Activated T-cell treated with anti-CD3 and anti-CD28 coated beads, Interleukin-2, amount 50 U/mL, for 24 hours (primary cell): ENCODE measurements around the gene ARID3C.

Experiments
- DNase-seq: peaks from one replicate; pipeline ENCODE4 v3.0.0-alpha.2; 2020
- H3K27ac Mint-ChIP-seq: 2 replicates; pipeline ENCODE4 v1.8.0; 2020; ENCODE audit warnings: mild to moderate bottlenecking, mixed read lengths
- H3K27me3 Mint-ChIP-seq: 2 replicates; pipeline ENCODE4 v1.8.0; 2020; ENCODE audit warnings: mixed read lengths
- H3K36me3 Mint-ChIP-seq: 2 replicates; pipeline ENCODE4 v1.8.0; 2020; ENCODE audit warnings: low read depth, mixed read lengths
- H3K4me1 Mint-ChIP-seq: 2 replicates; pipeline ENCODE4 v1.8.0; 2020; ENCODE audit warnings: low read depth, mixed read lengths
- H3K4me3 Mint-ChIP-seq: 2 replicates; pipeline ENCODE4 v1.8.0; 2020; ENCODE audit warnings: mild to moderate bottlenecking, moderate library complexity, mixed read lengths
- H3K9me3 Mint-ChIP-seq: 2 replicates; pipeline ENCODE4 v1.8.0; 2020; ENCODE audit warnings: mixed read lengths

Gene ARID3C

GRCh38 chr9:34585946-34586669 is 42.8 kb downstream of the ARID3C start:
- no peak for DNase-seq
- peaks cover 18% of the 10 kb centered on the region for H3K4me1 Mint-ChIP-seq
- no peaks in the 10 kb centered on the region for H3K36me3 Mint-ChIP-seq
- H3K27me3 Mint-ChIP-seq: peaks cover 86% of the 10 kb centered on the region
- H3K9me3 Mint-ChIP-seq: no peaks in the 10 kb centered on the region
- no peak overlapping the region for H3K4me3 Mint-ChIP-seq
- no peak overlapping the region for H3K27ac Mint-ChIP-seq

GRCh38 chr9:34584970-34585369 is 43.9 kb downstream of the ARID3C start:
- Mint-ChIP-seq H3K27me3 (peaks cover 86% of the 10 kb centered on the region), H3K9me3 (no peaks in the 10 kb centered on the region), H3K27ac (no peak overlapping the region), H3K36me3 (no peaks in the 10 kb centered on the region), H3K4me3 (no peak overlapping the region), H3K4me1 (peaks cover 6% of the 10 kb centered on the region)
- DNase-seq: no peak

- no peak overlapping the region for H3K4me3 Mint-ChIP-seq
- H3K27me3 Mint-ChIP-seq: peaks cover 90% of the 10 kb centered on the region
- no peaks in the 10 kb centered on the region for H3K9me3 Mint-ChIP-seq
- H3K36me3 Mint-ChIP-seq: no peaks in the 10 kb centered on the region
- no peak for DNase-seq
- peaks cover 2% of the 10 kb centered on the region for H3K4me1 Mint-ChIP-seq
- no peak overlapping the region for H3K27ac Mint-ChIP-seq
Observed at GRCh38 chr9:34582787-34583186, 46.1 kb downstream of the ARID3C start.

GRCh38 chr9:34581318-34581717 is 47.5 kb downstream of the ARID3C start:
- Mint-ChIP-seq H3K9me3 (no peaks in the 10 kb centered on the region), H3K27me3 (peaks cover 89% of the 10 kb centered on the region), H3K36me3 (no peaks in the 10 kb centered on the region), H3K4me3 (no peak overlapping the region), H3K4me1 (peaks cover 8% of the 10 kb centered on the region), H3K27ac (no peak overlapping the region)
- DNase-seq: no peak

GRCh38 chr9:34580358-34580757 is 48.5 kb downstream of the ARID3C start:
- no peaks in the 10 kb centered on the region for H3K36me3 Mint-ChIP-seq
- no peaks in the 10 kb centered on the region for H3K9me3 Mint-ChIP-seq
- H3K4me1 Mint-ChIP-seq: peaks cover 8% of the 10 kb centered on the region
- no peak for DNase-seq
- no peak overlapping the region for H3K4me3 Mint-ChIP-seq
- peaks cover 87% of the 10 kb centered on the region for H3K27me3 Mint-ChIP-seq
- H3K27ac Mint-ChIP-seq: no peak overlapping the region

GRCh38 chr9:34579808-34580163 is 49.1 kb downstream of the ARID3C start:
- no peak overlapping the region for H3K4me3 Mint-ChIP-seq
- H3K36me3 Mint-ChIP-seq: no peaks in the 10 kb centered on the region
- DNase-seq: no peak
- H3K27ac Mint-ChIP-seq: no peak overlapping the region
- H3K27me3 Mint-ChIP-seq: peaks cover 87% of the 10 kb centered on the region
- H3K9me3 Mint-ChIP-seq: no peaks in the 10 kb centered on the region
- peaks cover 8% of the 10 kb centered on the region for H3K4me1 Mint-ChIP-seq

GRCh38 chr9:34579104-34579807 is 49.6 kb downstream of the ARID3C start:
- DNase-seq: no peak
- Mint-ChIP-seq H3K9me3 (no peaks in the 10 kb centered on the region), H3K36me3 (no peaks in the 10 kb centered on the region), H3K4me3 (no peak overlapping the region), H3K27me3 (peaks cover 85% of the 10 kb centered on the region), H3K27ac (no peak overlapping the region), H3K4me1 (peaks cover 8% of the 10 kb centered on the region)

- no peaks in the 10 kb centered on the region for H3K9me3 Mint-ChIP-seq
Observed at GRCh38 chr9:34578241-34579103, 50.4 kb downstream of the ARID3C start.

GRCh38 chr9:34577400-34578240 is 51.2 kb downstream of the ARID3C start:
- Mint-ChIP-seq H3K27me3 (peaks cover 77% of the 10 kb centered on the region), H3K4me1 (peaks cover 8% of the 10 kb centered on the region), H3K4me3 (peak overlapping the region; percentile 51), H3K9me3 (no peaks in the 10 kb centered on the region), H3K27ac (no peak overlapping the region), H3K36me3 (no peaks in the 10 kb centered on the region)
- DNase-seq: no peak

More at GRCh38 chr9:34578241-34579103, 50.4 kb downstream of the ARID3C start:
- peaks cover 8% of the 10 kb centered on the region for H3K4me1 Mint-ChIP-seq
- no peak for DNase-seq
- H3K36me3 Mint-ChIP-seq: no peaks in the 10 kb centered on the region
- peaks cover 81% of the 10 kb centered on the region for H3K27me3 Mint-ChIP-seq
- H3K4me3 Mint-ChIP-seq: no peak overlapping the region
- no peak overlapping the region for H3K27ac Mint-ChIP-seq

GRCh38 chr9:34576597-34577399 is 52.1 kb downstream of the ARID3C start:
- H3K4me3 Mint-ChIP-seq: no peak overlapping the region
- no peaks in the 10 kb centered on the region for H3K9me3 Mint-ChIP-seq
- no peaks in the 10 kb centered on the region for H3K36me3 Mint-ChIP-seq
- DNase-seq: no peak
- peaks cover 73% of the 10 kb centered on the region for H3K27me3 Mint-ChIP-seq
- H3K27ac Mint-ChIP-seq: no peak overlapping the region
- peaks cover 8% of the 10 kb centered on the region for H3K4me1 Mint-ChIP-seq

GRCh38 chr9:34575862-34576596 is 52.8 kb downstream of the ARID3C start:
- H3K9me3 Mint-ChIP-seq: no peaks in the 10 kb centered on the region
- no peak overlapping the region for H3K4me3 Mint-ChIP-seq
- peaks cover 69% of the 10 kb centered on the region for H3K27me3 Mint-ChIP-seq
- no peak for DNase-seq
- H3K4me1 Mint-ChIP-seq: peaks cover 8% of the 10 kb centered on the region
- H3K36me3 Mint-ChIP-seq: no peaks in the 10 kb centered on the region
- no peak overlapping the region for H3K27ac Mint-ChIP-seq

- Mint-ChIP-seq H3K4me3 (no peak overlapping the region), H3K36me3 (no peaks in the 10 kb centered on the region), H3K27ac (no peak overlapping the region), H3K4me1 (peaks cover 8% of the 10 kb centered on the region), H3K27me3 (peaks cover 63% of the 10 kb centered on the region), H3K9me3 (no peaks in the 10 kb centered on the region)
- DNase-seq: no peak
Observed at GRCh38 chr9:34575241-34575640, 53.6 kb downstream of the ARID3C start.

- no peak overlapping the region for H3K4me3 Mint-ChIP-seq
- no peaks in the 10 kb centered on the region for H3K9me3 Mint-ChIP-seq
- no peak overlapping the region for H3K27ac Mint-ChIP-seq
- H3K27me3 Mint-ChIP-seq: peaks cover 57% of the 10 kb centered on the region
- H3K36me3 Mint-ChIP-seq: no peaks in the 10 kb centered on the region
- H3K4me1 Mint-ChIP-seq: peaks cover 8% of the 10 kb centered on the region
- no peak for DNase-seq
Observed at GRCh38 chr9:34574571-34574970, 54.3 kb downstream of the ARID3C start.
